Activated naive CD8-positive, alpha-beta T cell (primary cell): Measurements from ENCODE around the gene RIT1.
A peak's percentile ranks its signal among the peaks of the same experiment; 100 is the strongest.

Experiments
- H3K27ac Mint-ChIP-seq: one replicate; pipeline ENCODE4 v1.8.0; 2021; ENCODE audit warnings: mixed read lengths
- H3K27me3 Mint-ChIP-seq: one replicate; pipeline ENCODE4 v1.8.0; 2021; ENCODE audit warnings: mixed read lengths
- H3K36me3 Mint-ChIP-seq: one replicate; pipeline ENCODE4 v1.8.0; 2021; ENCODE audit warnings: mixed read lengths
- H3K4me1 Mint-ChIP-seq: one replicate; pipeline ENCODE4 v1.8.0; 2021; ENCODE audit warnings: low read depth, mixed read lengths
- H3K4me3 Mint-ChIP-seq: one replicate; pipeline ENCODE4 v1.8.0; 2021; ENCODE audit warnings: mild to moderate bottlenecking, mixed read lengths
- H3K9me3 Mint-ChIP-seq: one replicate; pipeline ENCODE4 v1.8.0; 2021; ENCODE audit warnings: low read depth, mixed read lengths

Gene RIT1

GRCh38 chr1:155860970-155861510 lies 50.1 kb downstream of the RIT1 start:
- Mint-ChIP-seq H3K9me3 (no peaks in the 10 kb centered on the region), H3K27me3 (peaks cover 2% of the 10 kb centered on the region)

GRCh38 chr1:155859881-155860871 lies 51.0 kb downstream of the RIT1 start:
- Mint-ChIP-seq H3K9me3 (no peaks in the 10 kb centered on the region), H3K27ac (peak overlapping the region; percentile 87), H3K36me3 (no peaks in the 10 kb centered on the region), H3K27me3 (peaks cover 2% of the 10 kb centered on the region), H3K4me1 (peaks cover 33% of the 10 kb centered on the region), H3K4me3 (peak overlapping the region; percentile 100)

More at GRCh38 chr1:155860970-155861510, 50.1 kb downstream of the RIT1 start:
- Mint-ChIP-seq H3K36me3 (no peaks in the 10 kb centered on the region), H3K27ac (peak overlapping the region; percentile 16), H3K4me1 (peaks cover 30% of the 10 kb centered on the region), H3K4me3 (peak overlapping the region; percentile 100)

GRCh38 chr1:155859234-155859829 lies 51.8 kb downstream of the RIT1 start, which contains the start of gene SYT11:
TSS of gene SYT11 (plus strand) at chr1:155859567. CDS start at chr1:155859762, 195 bp downstream.
- H3K9me3 Mint-ChIP-seq: no peaks in the 10 kb centered on the region
- H3K27me3 Mint-ChIP-seq: peaks cover 2% of the 10 kb centered on the region
- peak within 1 kb of the TSS; percentile 87 for H3K27ac Mint-ChIP-seq
- peaks cover 35% of the 10 kb centered on the region for H3K4me1 Mint-ChIP-seq
- peak within 1 kb of the TSS; percentile 100 for H3K4me3 Mint-ChIP-seq
- no peaks in the 10 kb centered on the region for H3K36me3 Mint-ChIP-seq

- Mint-ChIP-seq H3K27me3 (peaks cover 2% of the 10 kb centered on the region), H3K4me3 (peak overlapping the region; percentile 100)
Observed at GRCh38 chr1:155858800-155859233, 52.3 kb downstream of the RIT1 start.

DNA sequence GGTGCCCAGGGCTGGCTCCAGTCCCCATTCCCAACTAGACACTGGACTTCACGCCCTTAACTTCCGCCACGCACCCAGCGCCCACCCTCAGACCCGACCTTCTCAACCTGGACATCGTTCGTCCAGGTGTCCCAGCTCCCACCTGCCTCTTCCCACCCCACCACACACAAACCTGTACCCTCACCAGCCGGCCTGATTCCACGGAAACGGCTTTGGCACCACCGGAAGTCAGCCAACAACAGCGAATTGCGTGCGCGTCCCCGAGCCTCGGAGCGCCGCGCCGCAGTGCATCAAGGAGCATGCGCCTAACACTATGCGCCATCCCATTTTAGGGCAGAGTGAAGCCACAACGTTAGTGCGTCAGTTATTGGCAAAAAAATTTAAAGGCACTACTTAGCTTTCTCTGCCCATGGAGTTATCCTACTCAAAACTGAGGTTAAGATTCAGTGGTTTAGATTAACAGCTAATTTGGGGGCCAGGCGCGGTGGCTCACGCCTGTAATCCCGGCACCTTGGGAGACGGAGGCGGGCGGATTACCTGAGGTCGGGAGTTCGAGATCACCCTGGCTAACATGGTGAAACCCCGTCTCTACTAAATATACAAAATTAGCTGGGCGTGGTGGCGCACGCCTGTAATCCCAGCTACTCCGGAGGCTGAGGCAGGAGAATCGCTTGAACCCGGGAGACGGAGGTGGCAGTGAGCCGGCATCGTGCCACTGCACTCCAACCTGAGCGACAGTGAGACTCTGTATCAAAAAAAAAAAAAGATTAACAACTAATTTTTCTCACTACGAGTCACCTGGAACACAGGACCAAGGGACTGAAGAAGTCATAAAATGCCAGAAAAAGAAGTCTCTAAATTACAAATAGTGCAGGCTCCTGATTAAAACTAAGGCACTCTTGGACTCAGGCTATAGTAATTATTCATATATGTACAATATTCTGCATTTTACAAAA lies 53.9 kb downstream of the RIT1 start, which contains the start of gene GON4L:
TSS of gene GON4L (minus strand) at position 240 of the 956 bp plus-strand sequence. CDS start 3,434 bp downstream, outside the sequence.
- peak within 1 kb of the TSS; percentile 100 for H3K4me3 Mint-ChIP-seq
- peaks cover 45% of the 10 kb centered on the region for H3K4me1 Mint-ChIP-seq
- H3K9me3 Mint-ChIP-seq: no peaks in the 10 kb centered on the region
- no peaks in the 10 kb centered on the region for H3K36me3 Mint-ChIP-seq
- H3K27me3 Mint-ChIP-seq: peaks cover 2% of the 10 kb centered on the region
- H3K27ac Mint-ChIP-seq: peak within 1 kb of the TSS; percentile 99

More at GRCh38 chr1:155858800-155859233, 52.3 kb downstream of the RIT1 start:
- Mint-ChIP-seq H3K36me3 (no peaks in the 10 kb centered on the region), H3K4me1 (peaks cover 35% of the 10 kb centered on the region), H3K27ac (peak overlapping the region; percentile 87), H3K9me3 (no peaks in the 10 kb centered on the region)

- Mint-ChIP-seq H3K4me1 (peaks cover 52% of the 10 kb centered on the region), H3K4me3 (peak overlapping the region; percentile 100), H3K27ac (peak overlapping the region; percentile 99), H3K9me3 (no peaks in the 10 kb centered on the region), H3K27me3 (no peaks in the 10 kb centered on the region), H3K36me3 (no peaks in the 10 kb centered on the region)
Observed at GRCh38 chr1:155856257-155856974, 54.7 kb downstream of the RIT1 start.

- Mint-ChIP-seq H3K4me1 (peaks cover 47% of the 10 kb centered on the region), H3K36me3 (peaks cover 13% of the 10 kb centered on the region), H3K27ac (peak overlapping the region; percentile 24), H3K9me3 (no peaks in the 10 kb centered on the region), H3K27me3 (no peaks in the 10 kb centered on the region), H3K4me3 (peak overlapping the region; percentile 59)
Observed at GRCh38 chr1:155850345-155850744, 60.8 kb downstream of the RIT1 start.

DNA sequence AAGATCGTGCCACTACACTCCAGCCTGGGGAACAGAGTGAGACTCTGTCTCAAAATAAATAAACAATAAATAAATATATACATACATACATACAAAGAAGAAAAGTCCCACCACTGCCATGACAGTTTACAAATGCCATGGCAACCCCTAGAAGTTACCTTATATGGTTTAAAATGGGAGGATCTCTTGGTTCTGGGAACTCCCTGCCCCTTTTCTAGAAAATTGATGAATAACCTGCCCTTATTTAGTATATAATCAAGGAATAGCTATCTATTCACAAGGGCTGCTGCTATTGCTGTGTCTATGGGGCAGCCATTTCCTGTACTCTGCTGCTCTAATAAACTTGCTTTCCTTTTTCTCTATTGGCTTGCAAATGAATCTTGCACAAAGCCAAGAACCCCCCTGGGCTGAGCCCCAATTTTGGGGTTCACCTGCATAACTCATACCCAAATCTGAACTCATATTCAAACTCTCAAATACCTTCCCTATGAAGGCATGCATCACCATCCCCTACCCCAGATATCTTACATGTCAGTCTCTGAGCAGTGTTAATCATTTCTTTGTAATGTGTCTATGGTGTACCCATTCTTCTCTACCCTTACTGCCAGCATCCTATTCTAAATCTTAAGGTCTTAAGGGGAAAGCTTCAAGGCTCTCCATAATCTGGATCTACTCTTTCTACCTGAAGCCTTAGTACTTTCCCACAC lies 63.2 kb downstream of the RIT1 start:
- Mint-ChIP-seq H3K27me3 (no peaks in the 10 kb centered on the region), H3K36me3 (peaks cover 16% of the 10 kb centered on the region), H3K4me3 (peak overlapping the region; percentile 14), H3K27ac (peak overlapping the region; percentile 46), H3K4me1 (peaks cover 57% of the 10 kb centered on the region), H3K9me3 (no peaks in the 10 kb centered on the region)
